Suprapubic skin (tissue), 4 donors: ENCODE results near the gene TPRG1L.

Source experiments
- CTCF ChIP-seq, 2 donors: fragments of 200-600 bp in 1 of 2; fragments of 450-650 bp in 1 of 2; sonication (generic) in 1 of 2; IDR thresholded peaks; one replicate each; pipeline ENCODE4 v1.5.1; 2016 to 2019; ENCODE audit warnings: antibody characterized with exemption in 2 of 2, mild to moderate bottlenecking in 1 of 2, moderate library complexity in 1 of 2
- EP300 ChIP-seq: sonication (generic); formaldehyde crosslinking; IDR thresholded peaks from one replicate; pipeline ENCODE4 v1.6.1; 2017; ENCODE audit warnings: antibody characterized with exemption
- POLR2A ChIP-seq, 2 donors: fragments of 450-650 bp; IDR thresholded peaks; one replicate each; pipeline ENCODE4 v1.6.1; 2017; ENCODE audit warnings: antibody characterized with exemption in 2 of 2, mild to moderate bottlenecking in 2 of 2, moderate library complexity in 2 of 2
- POLR2AphosphoS5 ChIP-seq, 3 donors: sonication (generic); formaldehyde crosslinking; IDR thresholded peaks; one replicate each; pipeline ENCODE4 v1.6.1; 2017; ENCODE audit warnings: antibody characterized with exemption in 3 of 3

- TF ChIP-seq EP300 (no peak), POLR2AphosphoS5 (IDR thresholded peaks at IDR 0.05) (no peak), POLR2A (IDR thresholded peaks at IDR 0.05) (no peak), CTCF (IDR thresholded peaks at IDR 0.05) (no peak)
Observed at GRCh38 chr1:3634059-3634800, 9.4 kb downstream of the TPRG1L start.
